Fibroblast of skin of left quadriceps (primary cell): Measurements from ENCODE around the gene SDSL.

Experiments used
- DNase-seq, 2 experiments: peaks; one replicate each; pipeline ENCODE4 v3.0.0-alpha.2; 2013; ENCODE audit warnings: low read depth in 2 of 2

The SDSL gene

GRCh38 chr12:113480336-113480971, 58.3 kb downstream of the SDSL start:
- DNase-seq: no peak

GRCh38 chr12:113482334-113482733, 60.2 kb downstream of the SDSL start:
- no peak for DNase-seq

- no peak for DNase-seq
Measured at GRCh38 chr12:113485330-113485729, 63.1 kb downstream of the SDSL start.

GRCh38 chr12:113486722-113487121, 64.5 kb downstream of the SDSL start:
- DNase-seq: no peak
